Esophagus muscularis mucosa (tissue), 4 donors: ENCODE data around the gene MDM1. TPM values are rescaled to one million over a fixed set of nuclear protein-coding genes. Genes with fewer than 3 reads are reported as not detected.

Source experiments
- DNase-seq: peaks from one replicate; pipeline ENCODE4 v3.0.0-alpha.2; 2017; ENCODE audit errors: extremely low spot score
- H3K27ac ChIP-seq, 4 donors: fragments of 200-600 bp; sonication (generic); replicated peaks in 1 of 4; 1 replicate in 3 of 4; 2 replicates in 1 of 4; pipeline ENCODE4 v1.5.1; 2016 to 2019; ENCODE audit warnings: mild to moderate bottlenecking in 1 of 4
- H3K27me3 ChIP-seq, 4 donors: fragments of 200-600 bp; sonication (generic); one replicate each; pipeline versions ENCODE4 v1.5.1 to v1.6.0; 2016 to 2019
- H3K36me3 ChIP-seq, 4 donors: fragments of 200-600 bp; sonication (generic); one replicate each; pipeline ENCODE4 v1.5.1; 2016 to 2019
- H3K4me1 ChIP-seq, 4 donors: fragments of 200-600 bp; sonication (generic); one replicate each; pipeline ENCODE4 v1.5.1; 2016 to 2019
- H3K4me3 ChIP-seq, 4 donors: fragments of 200-600 bp; sonication (generic); 1 replicate in 2 of 4; 2 replicates in 2 of 4; pipeline ENCODE4 v1.5.1; 2016 to 2019; ENCODE audit warnings: mild to moderate bottlenecking in 4 of 4, moderate library complexity in 1 of 4
- H3K9me3 ChIP-seq, 4 donors: fragments of 200-600 bp; sonication (generic); 1 replicate in 3 of 4; 2 replicates in 1 of 4; pipeline ENCODE4 v1.5.1; 2016 to 2019
- EP300 ChIP-seq: sonication (generic); formaldehyde crosslinking; IDR thresholded peaks from one replicate; pipeline ENCODE4 v1.6.1; 2017; ENCODE audit warnings: antibody characterized with exemption
- POLR2A ChIP-seq: fragments of 450-650 bp; IDR thresholded peaks from one replicate; pipeline ENCODE4 v1.6.1; 2017; ENCODE audit warnings: antibody characterized with exemption, moderate library complexity, mild to moderate bottlenecking, low read depth
- POLR2AphosphoS5 ChIP-seq, 2 donors: sonication (generic); formaldehyde crosslinking; IDR thresholded peaks; one replicate each; pipeline ENCODE4 v1.6.1; 2017; ENCODE audit warnings: antibody characterized with exemption in 2 of 2
- WGBS: methylation state at CpG from one replicate; pipeline ENCODE4 v1.1.5; 2018; 5-methylcytosine and 5-hydroxymethylcytosine counted together
- intact Hi-C: fragments of 100-400 bp; cut with DNase I; formaldehyde crosslinking; loops from one replicate; pipeline ENCODE4 v1.15.1; 2023
- total RNA-seq, 4 donors: library from RNA; depleted of rRNA; stranded (reverse); fragments of >200 nt; gene quantifications; one replicate each; pipeline versions ENCODE4 v1.1.0 to v1.2.1, GENCODE V29; 2016
- TF ChIP-seq, protein P1 (sequence below), 3 experiments: fragments of 200-600 bp in 2 of 3; fragments of 450-650 bp in 1 of 3; sonication (generic) in 2 of 3; IDR thresholded peaks; one replicate each; pipeline ENCODE4 v1.5.1; 2017 to 2019; ENCODE audit warnings: antibody characterized with exemption in 3 of 3, mild to moderate bottlenecking in 2 of 3, moderate library complexity in 1 of 3

Gene MDM1
- total RNA-seq, 4 donors from 2014 or later, result 11.3 to 33.2 (median 14.7) TPM

DNA sequence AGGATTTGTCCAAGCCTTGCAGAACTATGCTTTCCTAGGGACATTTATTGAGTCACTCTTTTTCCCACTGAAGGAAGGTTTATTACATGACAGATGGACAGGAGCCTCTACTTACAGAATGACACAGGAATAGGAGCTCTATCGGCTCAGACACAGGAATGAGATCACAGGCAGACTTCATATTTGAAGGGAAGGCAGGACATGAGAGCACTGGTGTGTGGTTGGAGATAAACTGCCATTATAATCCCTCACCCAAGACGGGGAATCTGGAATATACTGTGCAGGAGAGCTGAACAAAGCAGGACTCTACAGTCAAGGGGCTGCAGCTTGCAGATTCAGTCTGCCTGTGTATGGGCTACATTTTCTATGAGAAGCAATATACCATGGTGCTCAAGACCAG is 51.9 kb downstream of the MDM1 start:
- Histone ChIP-seq H3K36me3 (no peaks in the 10 kb centered on the region), H3K27ac (no peak overlapping the region), H3K4me1 (no peaks in the 10 kb centered on the region), H3K27me3 (no peaks in the 10 kb centered on the region), H3K9me3 (no peaks in the 10 kb centered on the region), H3K4me3 (no peak overlapping the region)
- TF ChIP-seq, protein P1, sequence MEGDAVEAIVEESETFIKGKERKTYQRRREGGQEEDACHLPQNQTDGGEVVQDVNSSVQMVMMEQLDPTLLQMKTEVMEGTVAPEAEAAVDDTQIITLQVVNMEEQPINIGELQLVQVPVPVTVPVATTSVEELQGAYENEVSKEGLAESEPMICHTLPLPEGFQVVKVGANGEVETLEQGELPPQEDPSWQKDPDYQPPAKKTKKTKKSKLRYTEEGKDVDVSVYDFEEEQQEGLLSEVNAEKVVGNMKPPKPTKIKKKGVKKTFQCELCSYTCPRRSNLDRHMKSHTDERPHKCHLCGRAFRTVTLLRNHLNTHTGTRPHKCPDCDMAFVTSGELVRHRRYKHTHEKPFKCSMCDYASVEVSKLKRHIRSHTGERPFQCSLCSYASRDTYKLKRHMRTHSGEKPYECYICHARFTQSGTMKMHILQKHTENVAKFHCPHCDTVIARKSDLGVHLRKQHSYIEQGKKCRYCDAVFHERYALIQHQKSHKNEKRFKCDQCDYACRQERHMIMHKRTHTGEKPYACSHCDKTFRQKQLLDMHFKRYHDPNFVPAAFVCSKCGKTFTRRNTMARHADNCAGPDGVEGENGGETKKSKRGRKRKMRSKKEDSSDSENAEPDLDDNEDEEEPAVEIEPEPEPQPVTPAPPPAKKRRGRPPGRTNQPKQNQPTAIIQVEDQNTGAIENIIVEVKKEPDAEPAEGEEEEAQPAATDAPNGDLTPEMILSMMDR (IDR thresholded peaks at IDR 0.05), result no peak
- TF ChIP-seq POLR2AphosphoS5 (IDR thresholded peaks at IDR 0.05) (no peak), POLR2A (no peak), EP300 (no peak)
- intact Hi-C loops, result no loop called here
- no peak for DNase-seq
- WGBS, result 96% methylated on average over 2 of the region's 2 CpGs

DNA sequence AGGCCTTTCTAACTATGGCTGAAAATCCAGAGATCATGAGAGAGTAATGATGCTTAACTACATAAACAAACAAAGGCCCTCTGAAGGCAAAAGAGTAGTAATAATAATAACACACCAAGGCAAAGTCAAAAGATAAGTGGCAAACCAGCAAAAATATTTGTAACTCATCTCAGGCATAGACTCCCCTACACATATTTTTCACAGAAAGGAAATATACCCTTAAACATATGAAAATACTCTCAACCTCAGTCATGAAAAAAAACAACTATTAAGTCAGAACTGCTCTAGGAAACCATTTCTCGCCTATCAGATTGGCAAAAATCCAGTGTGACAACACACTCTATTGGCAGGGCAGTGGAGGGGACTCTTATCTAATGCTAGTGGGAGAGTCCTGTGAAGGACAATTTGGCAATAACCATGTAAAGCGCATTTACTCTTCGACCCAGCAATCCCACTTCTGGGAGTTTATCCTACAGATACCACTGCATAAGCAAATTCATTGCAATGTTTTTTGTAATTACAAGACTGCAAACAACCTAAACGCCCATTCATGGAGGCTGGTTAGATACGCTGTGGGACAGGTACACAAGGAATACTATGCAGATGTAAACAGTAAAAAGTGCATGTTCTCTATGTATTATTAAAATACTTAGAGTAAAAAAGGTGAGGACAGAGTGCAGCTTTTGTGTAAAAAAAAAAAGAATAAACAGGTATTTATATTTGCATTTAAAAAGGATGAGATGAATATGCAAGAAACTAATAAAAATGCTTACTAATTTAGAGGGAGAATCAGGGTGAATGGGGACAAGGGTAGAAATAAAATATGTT is 52.7 kb downstream of the MDM1 start:
- Histone ChIP-seq H3K27ac (no peak overlapping the region), H3K27me3 (no peaks in the 10 kb centered on the region), H3K9me3 (no peaks in the 10 kb centered on the region), H3K4me3 (no peak overlapping the region), H3K4me1 (no peaks in the 10 kb centered on the region), H3K36me3 (no peaks in the 10 kb centered on the region)
- intact Hi-C loops, result no loop called here
- WGBS, result 77% methylated on average over 5 of the region's 5 CpGs
- TF ChIP-seq POLR2A, result no peak
- no peak for TF ChIP-seq EP300
- TF ChIP-seq, protein P1 (IDR thresholded peaks at IDR 0.05), result no peak
- no peak for TF ChIP-seq POLR2AphosphoS5 (IDR thresholded peaks at IDR 0.05)
- no peak for DNase-seq

DNA sequence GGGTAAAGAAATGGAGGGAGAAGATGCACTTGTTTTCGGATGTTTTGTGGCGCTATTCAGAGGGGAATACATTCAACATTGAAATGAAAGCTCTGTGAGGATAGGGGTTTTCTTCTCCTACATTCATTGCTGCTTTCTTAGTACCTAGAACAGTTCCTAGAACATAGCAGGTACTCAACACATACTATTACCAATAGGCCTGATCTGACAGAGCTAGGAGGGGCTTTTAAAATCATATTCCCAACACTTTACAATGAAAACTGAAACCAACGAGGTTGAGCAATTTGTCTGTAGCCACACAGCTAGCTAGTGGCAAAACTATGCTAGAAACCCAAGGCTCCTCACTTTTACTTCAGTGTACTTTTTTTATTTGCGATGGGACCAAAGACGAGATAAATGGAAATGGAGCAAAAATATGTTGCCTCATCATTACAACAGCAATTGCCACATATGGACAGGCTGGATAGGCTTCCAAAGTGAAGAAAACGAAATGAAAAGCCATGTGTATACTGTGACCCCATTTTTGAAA is 55.7 kb downstream of the MDM1 start:
- intact Hi-C loops, result no loop called here

DNA sequence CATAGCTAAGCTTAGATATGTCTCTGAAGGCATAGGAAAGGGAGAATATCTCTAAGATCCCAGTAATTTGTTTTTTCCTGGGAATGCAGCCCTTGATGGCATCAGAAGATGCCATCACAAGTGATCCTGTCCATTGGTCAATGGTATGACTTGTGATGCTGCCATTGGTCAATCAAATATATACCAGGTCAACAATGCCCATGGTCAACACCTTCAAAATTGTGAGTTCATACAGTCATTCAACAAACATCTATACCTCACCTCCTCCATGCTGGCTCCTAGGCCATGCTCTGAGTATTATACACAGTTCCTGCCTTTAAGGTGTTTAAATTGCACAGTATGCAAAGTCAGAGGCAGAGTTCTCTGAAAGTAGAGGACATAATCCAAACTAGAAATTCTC is 59.4 kb downstream of the MDM1 start:
- intact Hi-C loops, result no loop called here
- Histone ChIP-seq H3K27me3 (no peaks in the 10 kb centered on the region), H3K36me3 (no peaks in the 10 kb centered on the region), H3K4me1 (no peaks in the 10 kb centered on the region), H3K4me3 (no peak overlapping the region), H3K27ac (no peak overlapping the region), H3K9me3 (no peaks in the 10 kb centered on the region)
- TF ChIP-seq EP300, result no peak
- no peak for TF ChIP-seq POLR2AphosphoS5 (IDR thresholded peaks at IDR 0.05)
- TF ChIP-seq POLR2A, result no peak
- TF ChIP-seq, protein P1 (IDR thresholded peaks at IDR 0.05), result no peak
- DNase-seq, result no peak

More for the DNA sequence above, 55.7 kb downstream of the MDM1 start:
- DNase-seq, result no peak
- WGBS, result 91% methylated on average over 6 of the region's 6 CpGs
- no peaks in the 10 kb centered on the region for H3K36me3 ChIP-seq
- H3K9me3 ChIP-seq, result no peaks in the 10 kb centered on the region
- TF ChIP-seq EP300 (no peak), POLR2AphosphoS5 (IDR thresholded peaks at IDR 0.05) (no peak), POLR2A (no peak)
- TF ChIP-seq, protein P1 (IDR thresholded peaks at IDR 0.05), result no peak
- no peaks in the 10 kb centered on the region for H3K27me3 ChIP-seq
- H3K4me1 ChIP-seq, result no peaks in the 10 kb centered on the region
- H3K4me3 ChIP-seq, result no peak overlapping the region
- no peak overlapping the region for H3K27ac ChIP-seq
